Measurements from ENCODE around the gene HOXD11. TPM values are rescaled to one million over a fixed set of nuclear protein-coding genes. Genes with fewer than 3 reads are reported as not detected.

Gene HOXD11
- total RNA-seq (2014; rRNA removed; shearing (Covaris generic)) = 3.1 and 3.7 TPM in 2 replicates

DNA sequence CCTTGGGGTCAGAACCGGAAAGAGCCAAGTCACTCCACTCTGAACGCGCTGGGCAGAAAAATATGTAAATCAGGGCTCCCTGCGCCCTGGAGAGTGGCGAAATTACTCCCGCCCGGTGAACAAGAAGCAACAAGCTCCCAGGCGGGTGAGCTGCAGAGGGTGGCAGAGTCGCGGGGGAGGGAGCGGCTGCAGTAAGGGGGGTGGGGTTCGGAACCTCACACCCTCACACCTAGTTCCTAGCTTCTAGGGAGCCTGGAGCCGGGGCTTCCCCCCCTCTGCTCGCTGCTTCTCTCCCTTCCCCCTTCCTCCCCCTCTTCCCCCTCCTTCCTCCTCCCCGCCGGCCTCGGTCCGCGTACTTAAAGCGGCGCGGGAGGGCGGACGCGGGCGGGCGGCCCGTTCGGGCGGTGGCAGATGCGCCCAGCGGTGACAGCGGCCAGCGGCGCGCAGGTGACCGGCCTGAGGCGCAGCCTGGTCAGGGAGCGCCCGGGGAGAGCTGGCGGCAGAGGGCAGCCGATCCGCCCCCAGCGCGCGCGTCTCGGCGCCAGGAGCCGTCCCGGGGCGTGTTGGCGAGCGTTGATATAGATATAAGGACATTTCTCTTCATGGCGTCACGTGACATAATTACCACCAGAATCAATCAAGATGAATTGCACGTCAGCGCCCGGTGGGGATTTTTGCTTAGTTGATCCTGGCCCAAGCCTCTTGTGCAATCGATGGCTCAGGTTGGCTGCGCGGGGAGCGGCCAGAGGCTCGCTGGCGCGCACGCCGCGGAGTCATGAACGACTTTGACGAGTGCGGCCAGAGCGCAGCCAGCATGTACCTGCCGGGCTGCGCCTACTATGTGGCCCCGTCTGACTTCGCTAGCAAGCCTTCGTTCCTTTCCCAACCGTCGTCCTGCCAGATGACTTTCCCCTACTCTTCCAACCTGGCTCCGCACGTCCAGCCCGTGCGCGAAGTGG lies at the start of gene HOXD11:
HOXD11 (plus strand) TSS at position 700 of the 959 bp plus-strand sequence; CDS start at position 776, 76 bp downstream.
- H3K4me1 ChIP-seq = no peaks in the 10 kb centered on the region
- H3K27me3 ChIP-seq = no peaks in the 10 kb centered on the region
- H3K9me3 ChIP-seq (replicated peaks) = no peaks in the 10 kb centered on the region
- H3K36me3 ChIP-seq = no peaks in the 10 kb centered on the region
- peak in 1 of 2 experiments; percentile 14 for DNase-seq
- H3K27ac ChIP-seq = no peak within 1 kb of the TSS
- peak within 1 kb of the TSS; percentile 58 for H3K4me3 ChIP-seq

DNA sequence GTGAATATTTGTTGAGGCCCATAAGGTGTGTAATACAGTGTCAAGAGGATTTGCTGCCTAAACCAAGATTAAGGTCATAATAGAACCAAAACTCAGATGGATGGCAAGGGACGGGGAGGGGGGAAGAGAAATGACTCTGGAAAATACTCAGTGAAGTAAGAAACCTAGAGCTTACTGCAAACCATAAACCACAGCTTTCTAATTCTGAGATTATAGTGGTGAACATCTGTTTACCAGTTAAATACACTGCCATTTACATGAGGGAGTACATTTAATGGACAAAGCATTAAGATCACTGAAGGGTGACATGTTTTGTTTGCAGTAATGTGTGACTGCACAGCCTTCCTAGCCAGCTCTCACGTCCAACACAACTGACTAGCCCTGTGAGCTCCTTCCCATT lies 43.1 kb upstream of the HOXD11 start:
- Histone ChIP-seq H3K27ac (no peak overlapping the region), H3K4me3 (no peak overlapping the region), H3K9me3 (replicated peaks) (no peaks in the 10 kb centered on the region), H3K4me1 (no peaks in the 10 kb centered on the region), H3K27me3 (no peaks in the 10 kb centered on the region), H3K36me3 (no peaks in the 10 kb centered on the region)
- no peak for DNase-seq

DNA sequence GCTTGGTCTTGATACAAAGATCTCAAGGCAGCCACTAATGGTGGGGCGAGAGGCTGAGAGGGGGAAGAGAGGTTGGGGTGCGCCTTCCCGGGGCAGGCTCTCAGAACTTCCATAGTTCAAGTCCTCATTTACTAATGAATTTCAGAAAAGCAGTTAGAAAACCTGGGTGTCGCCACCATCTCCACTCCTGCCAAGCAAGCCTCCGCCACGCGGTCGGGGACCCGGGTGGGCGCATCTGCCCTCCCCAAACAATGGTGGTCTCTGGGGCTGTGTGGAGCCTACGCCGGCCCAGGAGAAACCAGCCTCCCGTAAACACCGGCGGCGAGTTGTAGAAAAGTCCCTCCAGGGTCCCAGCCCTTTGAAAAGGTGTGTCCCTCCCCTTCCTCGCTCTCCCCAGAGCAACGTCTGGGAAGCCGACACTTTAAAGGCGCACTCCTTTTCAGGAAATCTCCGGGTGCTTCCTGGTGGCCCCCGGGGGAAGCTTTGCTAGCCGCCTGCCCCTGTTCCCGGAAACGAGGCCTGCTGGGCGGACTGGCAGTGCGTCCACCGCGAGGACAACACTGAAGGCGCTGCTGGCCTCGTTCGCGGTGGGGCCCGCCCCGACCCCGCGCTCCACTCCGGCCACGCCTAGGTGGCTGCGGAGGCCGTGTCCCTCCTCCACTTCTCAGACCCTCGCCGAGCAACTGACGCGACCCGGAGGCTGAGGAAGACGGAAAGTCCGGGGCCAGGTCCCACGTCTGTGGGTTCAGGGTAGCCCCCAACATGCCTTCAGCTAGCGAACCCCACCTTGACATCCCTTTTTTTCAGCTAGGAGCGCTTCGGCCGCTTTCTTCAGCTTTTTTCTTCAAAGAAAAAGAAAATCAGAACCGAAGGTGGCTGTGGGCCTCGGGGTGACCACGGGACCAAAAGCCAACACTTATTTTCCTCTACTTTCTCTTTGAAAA lies 40.2 kb upstream of the HOXD11 start:
- no peaks in the 10 kb centered on the region for H3K4me1 ChIP-seq
- H3K27ac ChIP-seq = no peak overlapping the region
- no peaks in the 10 kb centered on the region for H3K36me3 ChIP-seq
- no peaks in the 10 kb centered on the region for H3K27me3 ChIP-seq
- H3K9me3 ChIP-seq (replicated peaks) = no peaks in the 10 kb centered on the region
- H3K4me3 ChIP-seq = no peak overlapping the region
- DNase-seq = no peak

DNA sequence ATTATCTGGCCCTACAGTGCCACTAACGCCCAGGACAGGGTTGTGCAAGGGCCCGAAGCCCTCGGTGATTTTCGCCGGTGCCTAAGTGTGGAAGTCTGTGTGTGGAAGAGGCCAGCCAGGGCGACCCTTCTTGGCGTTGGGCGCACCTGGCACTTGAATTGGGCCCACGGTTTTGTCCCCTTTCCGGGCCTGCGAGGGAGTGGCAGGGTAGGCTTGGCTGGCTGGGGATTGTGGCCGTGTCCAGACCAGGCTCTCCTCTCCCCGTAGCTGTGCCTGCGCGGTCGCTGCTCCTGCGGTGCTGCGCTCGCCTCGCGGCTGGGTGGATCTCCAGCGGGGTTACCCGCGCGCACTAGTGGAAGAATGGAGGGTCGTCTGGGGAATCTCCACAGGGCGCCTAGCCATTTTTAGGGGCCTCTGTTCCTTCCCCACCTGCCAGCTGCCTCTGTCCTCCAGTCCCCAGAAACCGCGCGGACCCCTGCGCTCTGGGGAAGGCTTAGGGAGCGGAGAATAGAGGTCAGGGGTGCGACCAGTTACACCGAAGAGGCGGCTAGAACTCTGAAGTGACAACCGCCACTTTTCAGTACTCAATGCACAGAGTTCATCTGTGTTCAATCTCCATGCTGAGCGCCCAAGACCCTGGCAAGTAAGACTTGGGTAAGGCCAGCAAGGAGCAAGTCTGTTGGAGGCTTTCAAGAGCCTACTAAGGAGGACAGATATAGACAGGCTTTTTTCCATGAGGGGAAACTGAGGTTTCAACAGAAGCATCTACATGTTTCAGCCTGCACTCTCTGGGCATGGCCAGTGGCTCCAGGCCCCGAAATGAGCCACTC lies 39.3 kb upstream of the HOXD11 start:
- H3K27ac ChIP-seq = no peak overlapping the region
- no peak for DNase-seq
- no peaks in the 10 kb centered on the region for H3K36me3 ChIP-seq
- no peaks in the 10 kb centered on the region for H3K27me3 ChIP-seq
- no peak overlapping the region for H3K4me3 ChIP-seq
- H3K4me1 ChIP-seq = no peaks in the 10 kb centered on the region
- no peaks in the 10 kb centered on the region for H3K9me3 ChIP-seq (replicated peaks)

DNA sequence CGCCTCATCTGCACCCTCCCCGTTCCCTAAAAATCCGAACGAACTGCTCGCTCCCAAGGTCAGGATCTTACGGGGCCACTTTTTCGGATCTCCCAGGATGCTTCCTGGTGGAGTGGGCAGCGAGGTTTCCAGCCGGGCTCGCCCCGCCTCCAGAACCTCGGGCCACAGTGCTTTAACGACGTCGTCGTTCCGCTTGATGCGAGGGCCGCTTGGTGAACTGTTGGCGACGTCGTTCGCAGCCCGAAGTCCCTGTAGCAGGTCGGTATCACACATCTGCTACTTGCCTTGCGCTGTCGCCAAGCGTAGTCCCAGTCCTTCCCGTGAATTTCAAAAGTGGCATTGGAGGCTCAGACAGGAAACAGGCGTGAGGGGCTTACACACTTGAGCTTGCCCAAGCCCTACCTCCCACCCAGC lies 38.7 kb upstream of the HOXD11 start:
- Histone ChIP-seq H3K27me3 (no peaks in the 10 kb centered on the region), H3K9me3 (replicated peaks) (no peaks in the 10 kb centered on the region), H3K36me3 (no peaks in the 10 kb centered on the region), H3K4me3 (no peak overlapping the region), H3K4me1 (no peaks in the 10 kb centered on the region), H3K27ac (no peak overlapping the region)
- no peak for DNase-seq

DNA sequence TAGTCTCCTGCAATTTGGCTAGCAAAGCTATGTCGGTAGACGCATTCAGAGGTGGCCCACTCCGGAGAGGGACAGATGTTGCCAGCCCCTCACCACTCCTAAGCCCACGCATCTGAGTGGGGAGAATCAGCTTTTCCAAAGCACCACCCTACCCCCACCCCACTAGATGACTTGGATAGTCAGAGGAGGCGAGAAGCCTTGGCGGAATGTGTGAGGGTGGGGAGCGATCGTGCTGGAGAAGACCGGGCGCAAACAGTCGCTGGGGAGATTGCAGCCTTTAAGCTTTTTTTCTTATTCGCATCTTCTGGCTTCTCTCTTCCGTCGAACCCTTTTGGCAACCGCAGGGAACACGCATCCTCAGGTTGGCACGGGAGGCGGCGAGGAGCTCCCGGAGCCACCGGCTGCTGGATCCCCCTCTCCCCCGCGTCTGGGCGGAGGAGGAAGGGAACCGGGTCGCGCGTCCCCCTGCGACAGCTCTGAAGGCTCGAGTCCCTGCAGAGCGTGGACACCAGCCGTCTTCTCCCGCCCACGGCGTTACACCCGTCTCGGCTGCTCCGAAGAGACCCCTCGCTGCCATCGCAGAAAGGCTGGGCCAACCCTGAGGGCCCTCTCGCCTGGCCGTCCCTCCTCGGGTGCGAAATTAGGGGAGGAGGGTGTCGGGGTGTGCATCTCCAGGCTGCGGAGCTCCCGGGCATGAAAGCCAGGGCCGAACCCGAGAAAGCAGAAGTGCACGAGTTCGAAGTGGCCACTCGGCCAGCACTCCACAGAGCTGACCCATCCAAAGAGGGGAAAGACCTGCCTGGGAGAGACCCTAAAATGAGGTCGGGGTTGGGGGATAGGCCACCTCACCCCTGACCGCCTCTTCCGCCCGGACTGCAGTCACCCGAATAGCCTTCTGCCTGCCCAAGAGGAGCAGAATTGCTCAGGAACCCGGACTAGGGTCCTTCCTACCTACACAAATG lies 35.5 kb upstream of the HOXD11 start:
- Histone ChIP-seq H3K9me3 (replicated peaks) (no peaks in the 10 kb centered on the region), H3K27me3 (no peaks in the 10 kb centered on the region), H3K36me3 (no peaks in the 10 kb centered on the region), H3K27ac (no peak overlapping the region), H3K4me3 (no peak overlapping the region), H3K4me1 (peaks cover 2% of the 10 kb centered on the region; the same call in 1 of the 2 replicates)
- no peak for DNase-seq

DNA sequence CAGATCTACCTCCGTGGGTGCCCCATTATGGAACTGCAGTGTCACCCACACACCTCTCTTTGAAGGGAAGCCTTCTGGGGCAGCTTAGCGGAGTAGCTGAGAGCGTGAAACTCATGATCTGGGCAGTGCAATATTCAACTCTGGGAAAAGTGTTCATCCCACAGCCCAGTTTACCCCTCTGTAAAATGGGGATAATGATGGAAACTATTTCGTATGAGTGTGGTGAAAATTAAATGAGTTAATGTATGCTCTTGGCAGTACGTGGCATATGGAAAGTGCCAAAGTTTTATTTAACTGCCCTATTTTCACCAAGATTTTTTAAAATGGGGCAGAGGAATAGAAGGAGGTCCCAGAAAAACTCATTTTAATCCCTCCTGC lies 34.8 kb upstream of the HOXD11 start:
- no peaks in the 10 kb centered on the region for H3K27me3 ChIP-seq
- H3K4me1 ChIP-seq = peaks cover 2% of the 10 kb centered on the region; the same call in 1 of the 2 replicates
- no peaks in the 10 kb centered on the region for H3K36me3 ChIP-seq
- no peak for DNase-seq
- no peak overlapping the region for H3K4me3 ChIP-seq
- no peaks in the 10 kb centered on the region for H3K9me3 ChIP-seq (replicated peaks)
- no peak overlapping the region for H3K27ac ChIP-seq

DNA sequence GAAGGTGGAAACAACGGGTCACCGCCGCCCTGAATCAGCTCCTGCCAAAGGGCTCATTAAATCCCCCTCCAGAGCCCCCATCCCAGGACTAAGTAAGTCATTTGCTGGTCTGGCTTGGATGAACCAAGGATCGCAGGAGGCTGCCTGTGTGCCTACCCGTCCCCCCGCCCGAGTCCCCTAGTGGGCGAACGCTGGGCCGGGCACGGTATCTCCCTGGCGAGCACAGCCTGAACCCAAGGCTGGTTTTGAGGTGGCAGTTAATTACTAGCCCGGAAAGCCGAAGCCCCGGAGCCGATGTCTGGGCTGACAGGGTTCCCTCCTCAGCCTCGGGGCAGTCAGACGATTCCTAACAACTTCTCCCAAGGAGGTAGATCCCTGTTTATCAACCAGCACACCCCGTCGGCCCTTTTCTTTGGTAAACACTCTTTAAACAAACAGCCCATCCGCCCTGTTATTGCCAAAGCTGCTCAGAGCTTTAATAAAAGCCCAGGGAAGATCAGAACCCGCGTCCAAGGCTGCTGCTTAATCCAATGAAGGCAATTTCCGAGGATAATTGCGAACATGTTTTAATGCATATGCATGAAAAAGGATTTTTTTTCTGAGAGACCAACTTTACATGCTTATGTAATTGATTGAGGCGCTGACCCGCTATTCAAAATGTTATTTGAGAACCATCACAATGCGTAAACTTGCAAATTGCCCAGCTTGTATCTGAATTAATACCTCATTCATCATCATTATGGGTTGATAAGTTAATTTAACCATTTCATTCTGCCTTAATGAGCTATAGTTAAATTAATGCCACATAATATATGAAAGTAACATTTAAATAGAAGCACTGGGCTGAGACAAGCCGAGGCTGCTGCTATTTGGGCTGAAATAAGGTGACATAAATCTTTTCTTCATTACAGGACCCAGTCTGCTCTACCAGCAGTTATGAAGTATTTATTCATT lies 33.9 kb upstream of the HOXD11 start:
- Histone ChIP-seq H3K36me3 (no peaks in the 10 kb centered on the region), H3K4me1 (peaks cover 2% of the 10 kb centered on the region; the same call in 1 of the 2 replicates), H3K4me3 (no peak overlapping the region), H3K27ac (no peak overlapping the region), H3K9me3 (replicated peaks) (no peaks in the 10 kb centered on the region), H3K27me3 (no peaks in the 10 kb centered on the region)
- no peak for DNase-seq

DNA sequence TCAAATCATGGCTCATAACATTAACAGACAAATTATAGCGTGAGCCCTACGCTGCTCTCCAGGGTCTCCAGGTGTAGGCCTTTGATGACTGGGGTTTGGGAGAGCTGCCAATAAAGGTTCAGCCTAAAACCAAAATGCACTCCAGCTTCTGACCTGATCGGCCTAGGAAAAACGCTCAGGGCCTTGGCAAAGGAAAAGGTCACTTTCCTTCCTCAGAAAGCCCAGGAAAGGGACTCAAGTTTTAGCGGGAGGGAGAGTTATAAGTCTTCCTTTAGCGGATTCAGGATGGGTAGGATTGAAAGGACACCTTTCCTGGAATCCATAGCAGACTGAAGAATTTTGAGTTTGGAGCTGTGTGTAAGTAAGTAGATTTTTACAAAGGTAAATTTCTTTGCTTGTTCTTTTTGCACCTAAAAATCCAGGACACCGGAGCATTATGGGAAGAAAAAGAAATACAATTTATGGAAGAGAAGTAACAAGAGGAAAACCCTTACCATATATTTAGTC lies 32.1 kb upstream of the HOXD11 start:
- Histone ChIP-seq H3K9me3 (replicated peaks) (no peaks in the 10 kb centered on the region), H3K27ac (peak overlapping the region; percentile 80), H3K36me3 (no peaks in the 10 kb centered on the region), H3K4me3 (peak overlapping the region; percentile 66), H3K27me3 (no peaks in the 10 kb centered on the region), H3K4me1 (peaks cover 2% of the 10 kb centered on the region; the same call in 1 of the 2 replicates)
- peak in 1 of 2 experiments; percentile 46 for DNase-seq

DNA sequence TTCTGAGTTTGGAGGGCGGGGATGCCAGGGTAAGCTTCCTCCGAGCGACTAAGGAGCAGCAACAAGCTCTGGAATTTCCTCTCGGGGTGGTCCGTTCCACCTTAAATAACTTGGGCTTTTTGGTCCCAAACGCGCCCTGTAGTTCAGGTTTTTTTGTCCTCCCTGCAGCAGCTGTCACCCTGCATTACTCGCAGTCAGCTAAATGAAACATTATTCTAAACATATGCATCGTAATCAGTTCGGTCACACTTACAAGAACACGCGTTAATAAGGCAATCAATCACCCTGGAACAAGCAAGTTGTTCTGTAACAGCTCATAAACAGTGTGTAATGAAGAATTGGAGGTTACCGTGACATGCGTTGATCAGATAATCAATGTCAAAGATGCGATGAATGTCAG lies 31.6 kb upstream of the HOXD11 start:
- Histone ChIP-seq H3K27me3 (no peaks in the 10 kb centered on the region), H3K9me3 (replicated peaks) (no peaks in the 10 kb centered on the region), H3K27ac (peak overlapping the region; percentile 80), H3K4me3 (peak overlapping the region; percentile 66), H3K36me3 (no peaks in the 10 kb centered on the region), H3K4me1 (peaks cover 2% of the 10 kb centered on the region; the same call in 1 of the 2 replicates)
- peak; percentile 89 to 94 for DNase-seq

DNA sequence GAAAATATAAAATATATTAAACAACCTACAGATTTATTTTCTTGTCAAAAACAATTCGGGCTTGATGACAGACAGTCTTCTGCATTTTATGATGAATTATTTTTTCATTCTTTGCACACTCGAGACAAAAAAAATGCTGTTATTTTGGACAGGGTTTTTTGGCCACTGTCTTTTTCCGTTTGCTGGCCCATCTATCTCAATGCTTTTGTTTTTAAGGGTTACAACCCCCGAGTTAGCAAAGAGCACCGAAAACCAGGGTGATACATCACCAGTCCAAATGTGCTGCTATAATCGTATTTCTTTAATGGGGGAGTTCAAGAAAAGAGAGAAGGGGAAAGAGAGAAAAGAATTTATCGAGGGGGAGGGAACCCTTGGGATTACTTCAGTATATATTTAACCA lies 31.0 kb upstream of the HOXD11 start:
- Histone ChIP-seq H3K36me3 (no peaks in the 10 kb centered on the region), H3K4me1 (peaks cover 2% of the 10 kb centered on the region; the same call in 1 of the 2 replicates), H3K27ac (peak overlapping the region; percentile 80), H3K27me3 (no peaks in the 10 kb centered on the region), H3K4me3 (peak overlapping the region; percentile 66), H3K9me3 (replicated peaks) (no peaks in the 10 kb centered on the region)
- no peak for DNase-seq

DNA sequence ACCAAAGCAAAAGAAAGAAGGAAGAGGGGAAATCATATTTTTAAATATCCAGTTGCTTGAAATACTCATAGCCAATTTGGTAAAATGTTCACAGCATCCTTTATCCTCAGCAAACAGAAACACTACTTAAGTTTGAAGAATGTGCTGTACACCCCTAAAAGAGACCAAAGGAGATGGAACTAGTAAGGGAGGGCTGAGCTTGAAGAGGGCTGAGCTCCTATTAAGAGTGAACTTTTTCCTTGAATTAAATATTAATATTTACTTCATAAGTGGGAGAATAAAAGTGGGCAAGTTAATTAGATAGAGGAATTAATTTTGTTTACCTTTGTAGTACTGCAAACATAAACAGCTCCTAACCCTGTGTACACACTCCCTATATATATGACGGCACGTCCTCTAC lies 30.3 kb upstream of the HOXD11 start:
- H3K36me3 ChIP-seq = no peaks in the 10 kb centered on the region
- H3K9me3 ChIP-seq (replicated peaks) = no peaks in the 10 kb centered on the region
- H3K27me3 ChIP-seq = no peaks in the 10 kb centered on the region
- H3K4me3 ChIP-seq = no peak overlapping the region
- H3K27ac ChIP-seq = no peak overlapping the region
- no peak for DNase-seq
- H3K4me1 ChIP-seq = peaks cover 2% of the 10 kb centered on the region; the same call in 1 of the 2 replicates
